IMR-90 (cell line): ENCODE data around the gene ZNF598. TPM values are rescaled to one million over a fixed set of nuclear protein-coding genes. Genes with fewer than 3 reads are reported as not detected.

Experiments used
- ATAC-seq: fragments of 200-7000 bp; cut with Tn5 transposase; 2 replicates; pipeline ENCODE4 v1.9.1; 2020; ENCODE audit warnings: low read depth, mild to moderate bottlenecking, moderate library complexity
- BruUV-seq: library from RNA; stranded (reverse); fragments of 400-500 nt; replicated peaks from 2 replicates; lab custom pipeline; 2021; lab: Mats Ljungman, UMichigan
- CTCF ChIA-PET: fragments of 300-600 bp; formaldehyde crosslinking; extraction: SDS; loops from one replicate; lab custom pipeline; 2021; ENCODE audit warnings: antibody characterized with exemption; lab: Yijun Ruan, JAX
- POLR2A ChIA-PET: fragments of 300-600 bp; sonication (Branson Sonifier 250); formaldehyde crosslinking; loops from one replicate; lab custom pipeline; 2022; ENCODE audit warnings: antibody characterized with exemption; ENCODE audit not compliant: unreplicated experiment; lab: Charles Lee
- DNase-seq: peaks from one replicate; pipeline ENCODE4 v3.0.0; 2013
- H2AFZ ChIP-seq: replicated peaks from 2 replicates; pipeline ENCODE3; 2013; ENCODE audit warnings: low read length, mild to moderate bottlenecking; ENCODE audit not compliant: poor library complexity
- H2AK5ac ChIP-seq: 2 replicates; pipeline ENCODE4 v1.6.1; 2013; ENCODE audit warnings: low read depth, low read length, inconsistent platforms
- H2AK9ac ChIP-seq: replicated peaks from 2 replicates; pipeline ENCODE3; 2013; ENCODE audit warnings: mild to moderate bottlenecking, low read depth, low read length, moderate library complexity; ENCODE audit not compliant: poor library complexity
- H2BK120ac ChIP-seq: 2 replicates; pipeline ENCODE4 v1.6.1; 2013; ENCODE audit warnings: low read depth, low read length, inconsistent platforms
- H2BK15ac ChIP-seq: 3 replicates; pipeline ENCODE4 v1.6.1; 2013; ENCODE audit warnings: low read depth, low read length, inconsistent platforms
- H2BK20ac ChIP-seq: 2 replicates; pipeline ENCODE4 v1.6.1; 2013; ENCODE audit warnings: low read depth, mild to moderate bottlenecking, inconsistent platforms, low read length, moderate library complexity
- H2BK5ac ChIP-seq: 2 replicates; pipeline ENCODE4 v1.6.1; 2013; ENCODE audit warnings: mild to moderate bottlenecking, low read depth, low read length, inconsistent platforms; ENCODE audit not compliant: poor library complexity, severe bottlenecking
- H3K14ac ChIP-seq: replicated peaks from 2 replicates; pipeline ENCODE4 v1.6.1; 2013; ENCODE audit warnings: low read depth, low read length, inconsistent platforms
- H3K18ac ChIP-seq: 2 replicates; pipeline ENCODE4 v1.6.1; 2013; ENCODE audit warnings: low read depth, low read length, control low read depth
- H3K23ac ChIP-seq: 2 replicates; pipeline ENCODE4 v1.6.1; 2013; ENCODE audit warnings: low read depth, low read length, inconsistent platforms
- H3K27ac ChIP-seq: 2 replicates; pipeline ENCODE4 v1.5.1; 2013; ENCODE audit warnings: mild to moderate bottlenecking, control low read depth, low read length; ENCODE audit not compliant: insufficient read depth
- H3K27me3 ChIP-seq: 2 replicates; pipeline ENCODE4 v1.6.1; 2013; ENCODE audit warnings: low read length; ENCODE audit not compliant: control insufficient read depth, insufficient read depth
- H3K36me3 ChIP-seq: 2 replicates; pipeline ENCODE4 v1.6.1; 2013; ENCODE audit warnings: low read length, mixed read lengths; ENCODE audit not compliant: control insufficient read depth, insufficient read depth
- H3K4ac ChIP-seq: 2 replicates; pipeline ENCODE4 v1.6.1; 2013; ENCODE audit warnings: low read depth, low read length, inconsistent platforms
- H3K4me1 ChIP-seq: 2 replicates; pipeline ENCODE4 v1.6.1; 2013; ENCODE audit warnings: low read length, mixed read lengths; ENCODE audit not compliant: control insufficient read depth, insufficient read depth
- H3K4me2 ChIP-seq: 2 replicates; pipeline ENCODE4 v1.6.1; 2013; ENCODE audit warnings: low read depth, mild to moderate bottlenecking, control low read depth, low read length, moderate library complexity
- H3K4me3 ChIP-seq: 2 replicates; pipeline ENCODE4 v1.5.1; 2013; ENCODE audit warnings: low read depth, mild to moderate bottlenecking, control low read depth, low read length, moderate library complexity; ENCODE audit not compliant: insufficient read depth
- H3K56ac ChIP-seq: 2 replicates; pipeline ENCODE4 v1.6.1; 2013; ENCODE audit warnings: low read length, inconsistent platforms; ENCODE audit not compliant: insufficient read depth; ENCODE audit errors: extremely low read depth
- H3K79me1 ChIP-seq, 2 experiments: 2 replicates each; pipeline ENCODE4 v1.6.1; 2013; ENCODE audit warnings: low read length in 2 of 2, inconsistent platforms in 1 of 2, low read depth in 1 of 2
- H3K9ac ChIP-seq: 2 replicates; pipeline ENCODE4 v1.6.1; 2013; ENCODE audit warnings: low read depth, low read length, control low read depth
- H3K9me1 ChIP-seq: 2 replicates; pipeline ENCODE4 v1.6.1; 2013; ENCODE audit warnings: low read length, inconsistent platforms; ENCODE audit not compliant: insufficient read depth
- H3K9me3 ChIP-seq: 2 replicates; pipeline ENCODE4 v1.6.1; 2013; ENCODE audit warnings: low read length; ENCODE audit not compliant: control insufficient read depth, insufficient read depth
- H4K20me1 ChIP-seq: 2 replicates; pipeline ENCODE4 v1.6.1; 2013; ENCODE audit warnings: low read length, inconsistent platforms; ENCODE audit not compliant: insufficient read depth
- H4K5ac ChIP-seq: 2 replicates; pipeline ENCODE4 v1.6.1; 2013; ENCODE audit warnings: mild to moderate bottlenecking, low read depth, low read length, control low read depth
- H4K8ac ChIP-seq, 2 experiments: 2 replicates each; pipeline ENCODE4 v1.6.1; 2013; ENCODE audit warnings: low read depth in 2 of 2, low read length in 2 of 2, control low read depth in 1 of 2, inconsistent platforms in 1 of 2
- H4K91ac ChIP-seq: 2 replicates; pipeline ENCODE4 v1.6.1; 2013; ENCODE audit warnings: low read depth, low read length, inconsistent platforms; ENCODE audit not compliant: insufficient read depth
- CEBPB ChIP-seq: IDR thresholded peaks from 2 replicates; pipeline ENCODE4 v1.6.1; 2012; ENCODE audit warnings: low read depth, low read length, improper control_type of control experiment
- ELK1 ChIP-seq: fragments of 150-350 bp; IDR thresholded peaks from 2 replicates; pipeline ENCODE4 v1.6.1; 2016; ENCODE audit warnings: low read depth, mild to moderate bottlenecking, low read length, moderate library complexity, borderline replicate concordance
- MAZ ChIP-seq: IDR thresholded peaks from 2 replicates; pipeline ENCODE4 v1.6.1; 2012; ENCODE audit warnings: low read depth, mild to moderate bottlenecking, low read length, improper control_type of control experiment, moderate library complexity, borderline replicate concordance
- RAD21 ChIP-seq: IDR thresholded peaks from 2 replicates; pipeline ENCODE4 v1.6.1; 2012; ENCODE audit warnings: low read length, improper control_type of control experiment
- SMC3 ChIP-seq: fragments of 150-350 bp; IDR thresholded peaks from 2 replicates; pipeline ENCODE4 v1.6.1; 2016; ENCODE audit warnings: low read depth, mild to moderate bottlenecking, antibody characterized with exemption, low read length, moderate library complexity
- WGBS, 2 experiments: methylation state at CpG; one replicate each; pipeline versions ENCODE4 v1.1.5 to v1.1.7; 2013; ENCODE audit warnings: missing lambda C conversion rate in 2 of 2; ENCODE audit not compliant: insufficient read length in 1 of 2; ENCODE audit errors: extremely low coverage in 2 of 2; 5-methylcytosine and 5-hydroxymethylcytosine counted together
- dilution Hi-C: fragments of 300-500 bp; cut with HindIII; formaldehyde crosslinking; loops from one replicate; pipeline ENCODE4 v1.14.3; 2018; ENCODE audit warnings: low sequenced_read_pairs; ENCODE audit not compliant: unreplicated experiment
- in situ Hi-C: fragments of 300-500 bp; cut with MboI; formaldehyde crosslinking; loops from 3 replicates; pipeline ENCODE4 v1.14.3; 2019; ENCODE audit warnings: low sequenced_read_pairs, inconsistent platforms, mixed read lengths
- intact Hi-C: fragments of 100-400 bp; cut with micrococcal nuclease; formaldehyde crosslinking; loops from 2 replicates; pipeline ENCODE4 v1.10.0; 2022
- polyA plus RNA-seq, 3 experiments: library from polyadenylated mRNA; depleted of rRNA; stranded (reverse); fragments of >200 nt; gene quantifications; 2 replicates each; pipeline ENCODE4 v1.2.3, GENCODE V29; 2012; ENCODE audit warnings: low replicate concordance in 1 of 3
- total RNA-seq: library from RNA; depleted of rRNA; stranded (reverse); fragments of >200 nt; gene quantifications from 2 replicates; pipeline ENCODE4 v1.2.3, GENCODE V29; 2012

The ZNF598 gene
- total and polyA plus RNA-seq, 2 of the 4 experiments (the other 2 are of a cell fraction) = 3.4 to 36.4 TPM

- no peak overlapping the region for H3K56ac ChIP-seq
- no peak overlapping the region for H3K4ac ChIP-seq
- H3K4me2 ChIP-seq = peak overlapping the region; percentile 92
- intact Hi-C loops = no loop called here
- H3K9me3 ChIP-seq = no peaks in the 10 kb centered on the region
- no peaks in the 10 kb centered on the region; the same call in none of the 2 replicates for H4K20me1 ChIP-seq
- dilution Hi-C loops = no loop called here
- H3K27me3 ChIP-seq = peaks cover 31% of the 10 kb centered on the region; the same call in 1 of the 2 replicates
- H4K8ac ChIP-seq = no peak overlapping the region
- no peak overlapping the region for H2BK5ac ChIP-seq
- no TSS peak for BruUV-seq
- peaks cover 25% of the 10 kb centered on the region for H3K36me3 ChIP-seq
- H2AFZ ChIP-seq = peak overlapping the region; percentile 94
- ChIA-PET CTCF (interaction anchor here (0.7 kb wide), 1 partner anchor 173 kb away, joined by 5 read pairs; no protein-coding TSS in a partner anchor), POLR2A (no interaction called here)
- DNase-seq = no peak
- TF ChIP-seq CEBPB = no peak
- TF ChIP-seq SMC3 = no peak
- TF ChIP-seq MAZ = no peak
- TF ChIP-seq ELK1 = no peak
- no peak for TF ChIP-seq RAD21
- 25% methylated on average over 9 of the region's 19 CpGs; no CpG with 5 or more reads in 1 of the 2 experiments for WGBS, 2 experiments
- peak overlapping the region; percentile 79 for H3K23ac ChIP-seq
- no peak overlapping the region for H3K27ac ChIP-seq
- peaks cover 9% of the 10 kb centered on the region for H3K9me1 ChIP-seq
- no peak overlapping the region for H2BK20ac ChIP-seq
- no peak overlapping the region for H2AK9ac ChIP-seq
- peak overlapping the region; percentile 76 for H3K4me3 ChIP-seq
- no peak overlapping the region for H3K9ac ChIP-seq
- H3K18ac ChIP-seq = no peak overlapping the region
- H3K79me1 ChIP-seq = peaks cover 21 to 29% of the 10 kb centered on the region in 2 experiments
- no peak overlapping the region for H2BK15ac ChIP-seq
- peaks cover 8% of the 10 kb centered on the region for H3K4me1 ChIP-seq
- H4K5ac ChIP-seq = no peak overlapping the region
- H2AK5ac ChIP-seq = peak overlapping the region; percentile 34
- no peak for ATAC-seq
- H2BK120ac ChIP-seq = no peak overlapping the region
- H4K91ac ChIP-seq = no peak overlapping the region; the same call in 1 of the 2 replicates
- H3K14ac ChIP-seq = no peak overlapping the region
- in situ Hi-C loops = no loop called here
These were observed 26.6 kb downstream of the ZNF598 start for GRCh38 chr16:1982991-1983543.
